Bronchial epithelial cell (primary cell): ENCODE results near the gene SCAMP3. TPM values are rescaled to one million over a fixed set of nuclear protein-coding genes. Genes with fewer than 3 reads are reported as not detected.
A peak's percentile ranks its signal among the peaks of the same experiment; 100 is the strongest.

Experiments used
- DNase-seq: peaks from one replicate; pipeline ENCODE4 v3.0.0-alpha.2; 2010; ENCODE audit warnings: low read depth
- FAIRE-seq: peaks from 2 replicates; lab custom pipeline; 2011; peaks lifted over from hg19 to GRCh38; lab: Jason Lieb, UNC
- H3K27me3 ChIP-seq: 2 replicates; pipeline ENCODE4 v1.5.1; 2011; ENCODE audit warnings: low read length; ENCODE audit not compliant: control insufficient read depth, insufficient read depth
- H3K36me3 ChIP-seq: 2 replicates; pipeline ENCODE4 v1.5.1; 2011; ENCODE audit warnings: low read length; ENCODE audit not compliant: control insufficient read depth, insufficient read depth
- H3K4me3 ChIP-seq: 2 replicates; pipeline ENCODE4 v1.5.1; 2011; ENCODE audit warnings: mild to moderate bottlenecking, low read depth, low read length, control low read depth
- total RNA-seq: library from RNA; depleted of rRNA; stranded (reverse); fragments of >200 nt; gene quantifications from 2 replicates; pipeline ENCODE4 v1.2.1, GENCODE V29; 2014
- TF ChIP-seq, protein P1 (sequence below): IDR thresholded peaks from 2 replicates; pipeline ENCODE4 v1.5.1; 2011; ENCODE audit warnings: mild to moderate bottlenecking, moderate library complexity, low read length, control low read depth, inconsistent platforms; ENCODE audit not compliant: insufficient read depth, severe bottlenecking

Gene SCAMP3
- total RNA-seq, 1 donor from 2014 or later: 23.4 TPM

DNA sequence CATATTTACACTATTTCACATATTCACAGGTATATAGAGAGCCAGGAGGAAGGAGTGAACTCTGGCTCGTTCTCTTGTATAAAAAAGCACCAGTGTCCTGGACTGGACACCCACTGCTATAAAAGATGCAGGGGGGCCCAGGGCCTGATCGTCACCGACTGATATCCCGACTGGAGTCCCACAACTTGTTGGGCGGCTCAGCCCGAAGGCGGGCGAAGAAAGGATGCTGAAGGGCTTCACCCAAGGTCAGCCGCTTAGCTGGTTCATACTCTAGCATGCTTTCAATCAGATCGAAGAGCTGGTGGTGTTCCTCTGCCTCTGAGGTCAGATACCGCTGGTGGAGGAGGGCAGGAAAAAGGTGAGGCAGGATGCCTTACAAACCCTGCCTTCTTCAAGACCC, 907 bp upstream of the SCAMP3 start:
- no peak for FAIRE-seq
- TF ChIP-seq, protein P1, sequence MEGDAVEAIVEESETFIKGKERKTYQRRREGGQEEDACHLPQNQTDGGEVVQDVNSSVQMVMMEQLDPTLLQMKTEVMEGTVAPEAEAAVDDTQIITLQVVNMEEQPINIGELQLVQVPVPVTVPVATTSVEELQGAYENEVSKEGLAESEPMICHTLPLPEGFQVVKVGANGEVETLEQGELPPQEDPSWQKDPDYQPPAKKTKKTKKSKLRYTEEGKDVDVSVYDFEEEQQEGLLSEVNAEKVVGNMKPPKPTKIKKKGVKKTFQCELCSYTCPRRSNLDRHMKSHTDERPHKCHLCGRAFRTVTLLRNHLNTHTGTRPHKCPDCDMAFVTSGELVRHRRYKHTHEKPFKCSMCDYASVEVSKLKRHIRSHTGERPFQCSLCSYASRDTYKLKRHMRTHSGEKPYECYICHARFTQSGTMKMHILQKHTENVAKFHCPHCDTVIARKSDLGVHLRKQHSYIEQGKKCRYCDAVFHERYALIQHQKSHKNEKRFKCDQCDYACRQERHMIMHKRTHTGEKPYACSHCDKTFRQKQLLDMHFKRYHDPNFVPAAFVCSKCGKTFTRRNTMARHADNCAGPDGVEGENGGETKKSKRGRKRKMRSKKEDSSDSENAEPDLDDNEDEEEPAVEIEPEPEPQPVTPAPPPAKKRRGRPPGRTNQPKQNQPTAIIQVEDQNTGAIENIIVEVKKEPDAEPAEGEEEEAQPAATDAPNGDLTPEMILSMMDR: no peak
- DNase-seq: no peak
- H3K27me3 ChIP-seq: no peaks in the 10 kb centered on the region
- H3K4me3 ChIP-seq: no peak overlapping the region
- H3K36me3 ChIP-seq: peaks cover 28% of the 10 kb centered on the region

DNA sequence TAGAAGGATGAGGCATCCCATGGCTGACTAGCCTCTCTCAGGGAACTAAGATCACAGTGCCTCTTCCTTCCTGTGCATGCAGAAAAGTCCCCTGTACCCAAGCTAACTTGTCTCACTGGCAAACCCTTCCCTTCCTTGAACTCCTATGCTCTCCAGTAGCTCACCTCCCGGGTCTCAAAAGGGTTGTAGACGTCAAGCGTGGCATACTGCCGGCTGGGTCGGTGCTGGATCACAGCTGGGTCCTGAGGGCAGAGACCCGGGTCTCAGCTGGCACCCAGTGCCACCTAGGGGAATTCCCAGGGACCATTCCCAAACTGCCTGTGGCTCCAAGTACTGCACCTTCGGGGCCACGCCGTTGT, 688 bp downstream of the SCAMP3 start:
- H3K4me3 ChIP-seq: peak overlapping the region; percentile 52
- no peaks in the 10 kb centered on the region for H3K27me3 ChIP-seq
- H3K36me3 ChIP-seq: peaks cover 20% of the 10 kb centered on the region
- FAIRE-seq (no peak), DNase-seq (no peak)
- TF ChIP-seq, protein P1: no peak

DNA sequence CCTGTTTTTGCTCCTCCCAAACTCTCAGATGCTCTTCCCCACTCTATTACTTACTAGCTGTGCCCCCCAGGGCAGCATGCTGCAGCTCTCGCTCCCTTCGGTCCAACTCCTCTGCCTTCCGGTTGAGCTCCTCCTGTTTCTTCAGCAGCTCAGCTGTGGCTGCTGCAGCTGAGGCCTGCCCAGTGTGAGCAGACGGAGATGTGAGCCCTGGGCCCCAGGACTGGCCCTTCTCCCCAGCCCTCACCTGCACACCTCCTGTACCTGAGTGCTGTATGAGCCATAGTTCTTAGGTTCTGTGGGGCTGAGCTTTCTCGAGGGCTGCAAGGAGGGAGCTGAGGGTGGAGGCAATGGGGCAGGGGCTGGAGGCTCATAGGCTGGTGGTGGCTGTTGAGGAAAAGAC, 1.9 kb downstream of the SCAMP3 start:
- Histone ChIP-seq H3K4me3 (no peak overlapping the region), H3K27me3 (no peaks in the 10 kb centered on the region), H3K36me3 (peaks cover 18% of the 10 kb centered on the region)
- FAIRE-seq (no peak), DNase-seq (no peak)
- TF ChIP-seq, protein P1: no peak

DNA sequence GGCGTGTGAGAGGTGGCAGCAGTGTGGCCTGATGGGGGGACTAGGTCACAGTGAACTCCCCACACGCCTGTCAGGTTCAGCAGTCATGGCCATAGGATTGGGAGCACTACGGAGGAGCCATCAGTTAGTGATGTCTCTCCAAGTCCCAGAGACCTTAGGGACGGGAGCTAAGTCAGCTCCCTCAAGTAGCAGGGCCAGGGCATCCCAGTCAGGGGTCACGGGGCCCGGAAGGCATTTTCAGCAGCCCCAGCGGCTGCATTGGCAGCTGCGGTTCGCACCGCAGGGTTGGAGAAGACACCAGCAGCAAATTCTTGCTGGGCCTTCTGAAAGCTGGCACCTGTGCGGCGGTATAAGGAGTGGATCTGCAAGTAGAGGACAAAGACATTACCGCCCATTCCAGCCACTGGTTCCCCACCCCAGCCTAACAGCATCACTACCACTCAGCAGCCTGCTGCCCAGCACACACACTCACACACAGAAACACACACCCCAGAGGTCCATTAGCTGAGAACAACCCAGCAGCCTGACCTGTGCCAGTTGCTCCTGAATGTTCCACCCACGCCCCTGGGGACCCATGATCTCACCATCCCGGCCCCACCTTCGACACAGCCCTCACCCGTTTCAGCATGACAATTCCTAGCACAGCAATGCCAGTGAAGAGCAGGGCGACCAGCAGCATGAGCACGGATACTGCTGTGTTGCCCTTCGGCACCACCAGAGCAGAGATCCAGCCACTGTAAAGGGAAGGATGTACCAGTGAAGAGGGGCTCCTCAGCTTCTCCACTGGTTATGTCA, 5.9 kb downstream of the SCAMP3 start:
- Histone ChIP-seq H3K36me3 (peaks cover 8% of the 10 kb centered on the region), H3K27me3 (no peaks in the 10 kb centered on the region), H3K4me3 (no peak overlapping the region)
- TF ChIP-seq, protein P1: no peak
- no peak for FAIRE-seq
- DNase-seq: no peak

DNA sequence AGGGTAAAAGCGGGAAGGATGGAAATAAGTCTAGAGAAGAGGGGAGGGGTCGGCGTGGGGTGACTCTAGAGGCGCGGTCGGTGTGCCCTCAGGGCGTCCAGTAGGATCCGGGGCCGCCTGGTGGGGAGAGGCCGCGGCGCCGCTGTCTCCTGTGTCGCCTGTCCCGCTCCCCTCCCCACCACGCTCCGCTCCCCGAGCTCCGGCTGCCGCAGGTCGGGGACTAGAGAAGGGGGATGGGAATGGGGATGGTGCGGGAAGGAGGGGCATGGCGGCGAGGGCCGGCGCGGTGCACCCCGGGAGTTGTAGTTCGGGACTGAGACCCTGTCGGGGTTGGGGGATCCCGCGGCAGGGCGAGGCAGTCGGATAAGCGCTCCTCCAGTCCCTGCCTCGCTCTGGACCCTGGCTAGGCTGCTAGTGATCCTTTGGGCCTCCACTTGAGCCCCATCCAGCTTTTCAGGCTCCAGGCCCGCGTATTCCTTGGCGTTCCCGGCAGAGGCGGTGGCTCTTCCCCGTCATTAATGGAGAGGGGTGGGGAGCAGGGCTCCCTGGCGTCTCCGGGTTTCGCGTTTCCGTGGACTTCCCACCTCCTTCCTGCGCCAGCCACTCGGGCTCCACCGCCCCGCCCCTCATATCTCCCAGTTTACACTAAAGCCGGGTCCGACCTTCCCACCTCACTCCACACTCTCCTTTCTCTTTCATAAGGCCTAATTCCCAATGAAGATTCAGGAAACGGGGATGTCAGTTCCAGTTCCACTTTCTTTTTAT, 6.7 kb downstream of the SCAMP3 start, which contains the start of gene ENTREP3:
ENTREP3 (minus strand) TSS at position 241 of the 765 bp plus-strand sequence. CDS start 606 bp downstream, outside the sequence.
- Histone ChIP-seq H3K27me3 (no peaks in the 10 kb centered on the region), H3K36me3 (peaks cover 8% of the 10 kb centered on the region), H3K4me3 (peak within 1 kb of the TSS; percentile 82)
- no peak for FAIRE-seq
- TF ChIP-seq, protein P1: no peak
- DNase-seq: peak; percentile 62
